K562 (cell line): ENCODE data around the gene CDC42EP3. TPM values are rescaled to one million over a fixed set of nuclear protein-coding genes. Genes with fewer than 3 reads are reported as not detected.
A peak's percentile ranks its signal among the peaks of the same experiment; 100 is the strongest.

Experiments
- ARID1B ChIP-seq: fragments of 450-650 bp; IDR thresholded peaks from 2 replicates; pipeline ENCODE4 v1.6.1; 2016; ENCODE audit warnings: antibody characterized with exemption, mild to moderate bottlenecking, inconsistent platforms
- ATF1 ChIP-seq, 2 experiments: fragments of 450-650 bp in 1 of 2; IDR thresholded peaks; 2 replicates each; pipeline ENCODE4 v1.6.1; 2016; ENCODE audit warnings: missing compliant biosample characterization in 1 of 2, missing genetic modification characterization in 1 of 2
- C11orf30 ChIP-seq: fragments of 450-650 bp; IDR thresholded peaks from 2 replicates; pipeline ENCODE4 v1.6.1; 2016; ENCODE audit warnings: low read depth, mild to moderate bottlenecking
- DACH1 ChIP-seq: fragments of 450-650 bp; IDR thresholded peaks from 2 replicates; pipeline ENCODE4 v1.6.1; 2018; ENCODE audit not compliant: partially characterized antibody
- FOSL1 ChIP-seq: fragments of 200-800 bp; sonication (Bioruptor generic); conservative IDR thresholded peaks from 2 replicates; pipeline ENCODE4 v1.6.1; 2016; ENCODE audit warnings: missing genetic modification characterization, missing compliant biosample characterization
- FOXK1 ChIP-seq: sonication (generic); formaldehyde crosslinking; IDR thresholded peaks from 2 replicates; pipeline ENCODE4 v1.8.0; 2022; ENCODE audit warnings: missing genetic modification reagents, mild to moderate bottlenecking, borderline replicate concordance
- FOXM1 ChIP-seq, 2 experiments: fragments of 450-650 bp in 1 of 2; sonication (generic) in 1 of 2; formaldehyde crosslinking in 1 of 2; IDR thresholded peaks; 2 replicates each; pipeline versions ENCODE4 v1.6.1 to v1.9.0; 2017 to 2022; ENCODE audit warnings: low read depth in 2 of 2, mild to moderate bottlenecking in 2 of 2, missing genetic modification reagents in 1 of 2, moderate library complexity in 1 of 2
- IRF2 ChIP-seq: sonication (generic); formaldehyde crosslinking; IDR thresholded peaks from 2 replicates; pipeline ENCODE4 v1.8.1; 2022; ENCODE audit warnings: mild to moderate bottlenecking, missing genetic modification reagents
- MAFK ChIP-seq: IDR thresholded peaks from 2 replicates; pipeline ENCODE4 v1.6.1; 2011; ENCODE audit warnings: low read length, improper control_type of control experiment
- NCOA6 ChIP-seq: fragments of 450-650 bp; IDR thresholded peaks from 2 replicates; pipeline ENCODE4 v1.6.1; 2017; ENCODE audit warnings: mild to moderate bottlenecking
- NFE2 ChIP-seq: IDR thresholded peaks from 2 replicates; pipeline ENCODE4 v1.6.1; 2014; ENCODE audit warnings: antibody characterized with exemption, low read depth
- PCBP1 ChIP-seq: fragments of 200-400 bp; formaldehyde crosslinking; IDR thresholded peaks from 2 replicates; pipeline ENCODE4 v1.6.1; 2018; ENCODE audit warnings: mild to moderate bottlenecking, low read depth, low read length; ENCODE audit not compliant: poor library complexity, severe bottlenecking
- SMARCC2 ChIP-seq: fragments of 450-650 bp; IDR thresholded peaks from 2 replicates; pipeline ENCODE4 v1.6.1; 2017; ENCODE audit warnings: antibody characterized with exemption, moderate library complexity, mild to moderate bottlenecking, low read depth
- TEAD4 ChIP-seq, 2 experiments: sonication (generic) in 1 of 2; formaldehyde crosslinking in 1 of 2; IDR thresholded peaks; 2 replicates each; pipeline versions ENCODE4 v1.6.1 to v1.8.0; 2012 to 2022; ENCODE audit warnings: borderline replicate concordance in 1 of 2, inconsistent platforms in 1 of 2, low read length in 1 of 2, mild to moderate bottlenecking in 1 of 2, missing genetic modification reagents in 1 of 2
- TRIM24 ChIP-seq, 2 experiments: fragments of 450-650 bp; IDR thresholded peaks; 2 replicates each; pipeline ENCODE4 v1.6.1; 2016
- ZNF175 ChIP-seq: fragments of 200-800 bp; sonication (Bioruptor generic); IDR thresholded peaks from 2 replicates; pipeline ENCODE4 v1.6.1; 2016; ENCODE audit warnings: low read depth, mild to moderate bottlenecking, missing genetic modification characterization, missing compliant biosample characterization
- ZNF764 ChIP-seq: fragments of 250-450 bp; sonication (Bioruptor Pico); IDR thresholded peaks from 2 replicates; pipeline ENCODE4 v1.4.0; 2020; ENCODE audit warnings: low read depth, mild to moderate bottlenecking, moderate library complexity
- polyA plus RNA-seq, 8 experiments: library from polyadenylated mRNA; depleted of rRNA in 4 of 8; stranded (reverse) in 5 of 8; unstranded in 3 of 8; fragments of >200 nt; fragmentation: Nextera tagmentation in 2 of 8; fragmentation: Illumina TruSeq in 1 of 8; extraction: Ambion mirVana in 2 of 8; extraction: Trizol in 1 of 8; gene quantifications; 2 replicates each; pipeline versions ENCODE4 v1.2.1 to v1.2.3, GENCODE V29; 2011 to 2014; ENCODE audit warnings: inconsistent platforms in 1 of 8, missing spikeins in 1 of 8
- total RNA-seq, 7 experiments: library from RNA; depleted of rRNA in 6 of 7; stranded (reverse); fragments of >200 nt in 6 of 7; fragmentation: Illumina TruSeq in 2 of 7; extraction: Trizol in 2 of 7; gene quantifications; 2 replicates each; pipeline versions ENCODE4 v1.2.1 to v1.2.3, GENCODE V29; 2011 to 2021; ENCODE audit warnings: low replicate concordance in 1 of 7
- TF ChIP-seq, protein P1 (sequence below): fragments of 450-650 bp; formaldehyde crosslinking; IDR thresholded peaks from 2 replicates; pipeline ENCODE4 v1.4.0; 2022; ENCODE audit warnings: mild to moderate bottlenecking, moderate library complexity
- TF ChIP-seq, protein P2 (sequence below): IDR thresholded peaks from 3 replicates; pipeline ENCODE4 v1.6.1; 2011; ENCODE audit warnings: borderline replicate concordance, mild to moderate bottlenecking, moderate library complexity; ENCODE audit not compliant: insufficient read length; ENCODE audit errors: extremely low read depth
- TF ChIP-seq, protein P3 (sequence below): fragments of 250-450 bp; sonication (Bioruptor Pico); IDR thresholded peaks from 2 replicates; pipeline ENCODE4 v1.8.0; 2021; ENCODE audit warnings: mild to moderate bottlenecking, moderate library complexity
- TF ChIP-seq, protein P4 (sequence below): fragments of 250-450 bp; sonication (Bioruptor Pico); IDR thresholded peaks from 2 replicates; pipeline ENCODE4 v1.8.0; 2022; ENCODE audit warnings: moderate library complexity, mild to moderate bottlenecking, inconsistent platforms
- TF ChIP-seq, protein P5 (sequence below): fragments of 450-650 bp; formaldehyde crosslinking; conservative IDR thresholded peaks from 2 replicates; pipeline ENCODE4 v1.4.0; 2022; ENCODE audit warnings: mild to moderate bottlenecking, missing genetic modification characterization

The CDC42EP3 gene
- total and polyA plus RNA-seq, 9 of the 15 experiments (the other 6 are each of a cell fraction or from before 2014, with no cell fraction given), result 0.72 to 6.4 (median 2.0) TPM

DNA sequence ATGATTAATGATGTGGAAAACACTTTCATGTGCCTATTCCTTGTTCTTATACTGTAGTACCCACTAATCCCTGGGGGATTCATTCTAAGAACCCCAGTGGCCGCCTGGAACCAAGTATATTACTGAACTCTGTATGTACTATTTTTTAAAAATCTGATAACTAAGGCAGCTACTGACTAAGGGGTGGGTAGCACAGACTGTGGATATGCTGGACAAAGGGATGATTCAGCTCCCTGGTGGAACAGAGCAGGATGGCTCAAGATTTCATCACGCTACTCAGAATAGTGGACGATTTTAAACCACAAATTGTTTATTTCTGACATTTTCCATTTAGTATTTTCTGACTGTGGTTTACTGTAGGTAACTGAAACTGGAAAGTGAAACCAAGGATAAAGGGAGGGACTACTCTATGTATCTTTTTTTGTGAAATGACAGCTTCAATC is 41.8 kb upstream of the CDC42EP3 start (continued):
- TF ChIP-seq FOXK1 (CRISPR knock-in tag) (no peak), C11orf30 (peak; percentile 70; the same call in 1 of the 2 replicates), FOSL1 (tag) (peak; percentile 87), IRF2 (CRISPR knock-in tag) (no peak), ZNF764 (CRISPR knock-in tag) (no peak), FOXM1 (IDR thresholded peaks at IDR 0.05; ENCODE audit: low read depth) (peak; percentile 31; the same call in 1 of the 2 replicates), FOXM1 (CRISPR knock-in tag; IDR thresholded peaks at IDR 0.05; ENCODE audit: low read depth) (no peak), SMARCC2 (no peak), ATF1 (CRISPR knock-in tag; IDR thresholded peaks at IDR 0.05) (no peak), ATF1 (tag; IDR thresholded peaks at IDR 0.05) (no peak), DACH1 (no peak), TEAD4 (IDR thresholded peaks at IDR 0.05; ENCODE audit: low read length) (peak; percentile 30; the same call in 1 of the 2 replicates), TEAD4 (CRISPR knock-in tag; IDR thresholded peaks at IDR 0.05; ENCODE audit: borderline replicate concordance) (no peak), ZNF175 (CRISPR knock-in tag) (peak; percentile 57), PCBP1 (no peak), NCOA6 (no peak), MAFK (peak; percentile 53; the same call in 1 of the 2 replicates), ARID1B (peak; percentile 50; the same call in 1 of the 2 replicates), TRIM24 (IDR thresholded peaks at IDR 0.05) (peak; percentile 38 to 85; a peak in 2 of 4 replicates), NFE2 (peak; percentile 71)
- TF ChIP-seq, protein P1, sequence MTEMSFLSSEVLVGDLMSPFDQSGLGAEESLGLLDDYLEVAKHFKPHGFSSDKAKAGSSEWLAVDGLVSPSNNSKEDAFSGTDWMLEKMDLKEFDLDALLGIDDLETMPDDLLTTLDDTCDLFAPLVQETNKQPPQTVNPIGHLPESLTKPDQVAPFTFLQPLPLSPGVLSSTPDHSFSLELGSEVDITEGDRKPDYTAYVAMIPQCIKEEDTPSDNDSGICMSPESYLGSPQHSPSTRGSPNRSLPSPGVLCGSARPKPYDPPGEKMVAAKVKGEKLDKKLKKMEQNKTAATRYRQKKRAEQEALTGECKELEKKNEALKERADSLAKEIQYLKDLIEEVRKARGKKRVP, result peak; percentile 80
- TF ChIP-seq, protein P2, sequence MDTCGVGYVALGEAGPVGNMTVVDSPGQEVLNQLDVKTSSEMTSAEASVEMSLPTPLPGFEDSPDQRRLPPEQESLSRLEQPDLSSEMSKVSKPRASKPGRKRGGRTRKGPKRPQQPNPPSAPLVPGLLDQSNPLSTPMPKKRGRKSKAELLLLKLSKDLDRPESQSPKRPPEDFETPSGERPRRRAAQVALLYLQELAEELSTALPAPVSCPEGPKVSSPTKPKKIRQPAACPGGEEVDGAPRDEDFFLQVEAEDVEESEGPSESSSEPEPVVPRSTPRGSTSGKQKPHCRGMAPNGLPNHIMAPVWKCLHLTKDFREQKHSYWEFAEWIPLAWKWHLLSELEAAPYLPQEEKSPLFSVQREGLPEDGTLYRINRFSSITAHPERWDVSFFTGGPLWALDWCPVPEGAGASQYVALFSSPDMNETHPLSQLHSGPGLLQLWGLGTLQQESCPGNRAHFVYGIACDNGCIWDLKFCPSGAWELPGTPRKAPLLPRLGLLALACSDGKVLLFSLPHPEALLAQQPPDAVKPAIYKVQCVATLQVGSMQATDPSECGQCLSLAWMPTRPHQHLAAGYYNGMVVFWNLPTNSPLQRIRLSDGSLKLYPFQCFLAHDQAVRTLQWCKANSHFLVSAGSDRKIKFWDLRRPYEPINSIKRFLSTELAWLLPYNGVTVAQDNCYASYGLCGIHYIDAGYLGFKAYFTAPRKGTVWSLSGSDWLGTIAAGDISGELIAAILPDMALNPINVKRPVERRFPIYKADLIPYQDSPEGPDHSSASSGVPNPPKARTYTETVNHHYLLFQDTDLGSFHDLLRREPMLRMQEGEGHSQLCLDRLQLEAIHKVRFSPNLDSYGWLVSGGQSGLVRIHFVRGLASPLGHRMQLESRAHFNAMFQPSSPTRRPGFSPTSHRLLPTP, result no peak
- TF ChIP-seq, protein P3, sequence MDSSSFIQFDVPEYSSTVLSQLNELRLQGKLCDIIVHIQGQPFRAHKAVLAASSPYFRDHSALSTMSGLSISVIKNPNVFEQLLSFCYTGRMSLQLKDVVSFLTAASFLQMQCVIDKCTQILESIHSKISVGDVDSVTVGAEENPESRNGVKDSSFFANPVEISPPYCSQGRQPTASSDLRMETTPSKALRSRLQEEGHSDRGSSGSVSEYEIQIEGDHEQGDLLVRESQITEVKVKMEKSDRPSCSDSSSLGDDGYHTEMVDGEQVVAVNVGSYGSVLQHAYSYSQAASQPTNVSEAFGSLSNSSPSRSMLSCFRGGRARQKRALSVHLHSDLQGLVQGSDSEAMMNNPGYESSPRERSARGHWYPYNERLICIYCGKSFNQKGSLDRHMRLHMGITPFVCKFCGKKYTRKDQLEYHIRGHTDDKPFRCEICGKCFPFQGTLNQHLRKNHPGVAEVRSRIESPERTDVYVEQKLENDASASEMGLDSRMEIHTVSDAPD (CRISPR knock-in tag), result no peak
- TF ChIP-seq, protein P4, sequence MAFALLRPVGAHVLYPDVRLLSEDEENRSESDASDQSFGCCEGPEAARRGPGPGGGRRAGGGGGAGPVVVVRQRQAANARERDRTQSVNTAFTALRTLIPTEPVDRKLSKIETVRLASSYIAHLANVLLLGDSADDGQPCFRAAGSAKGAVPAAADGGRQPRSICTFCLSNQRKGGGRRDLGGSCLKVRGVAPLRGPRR (CRISPR knock-in tag), result no peak
- TF ChIP-seq, protein P5, sequence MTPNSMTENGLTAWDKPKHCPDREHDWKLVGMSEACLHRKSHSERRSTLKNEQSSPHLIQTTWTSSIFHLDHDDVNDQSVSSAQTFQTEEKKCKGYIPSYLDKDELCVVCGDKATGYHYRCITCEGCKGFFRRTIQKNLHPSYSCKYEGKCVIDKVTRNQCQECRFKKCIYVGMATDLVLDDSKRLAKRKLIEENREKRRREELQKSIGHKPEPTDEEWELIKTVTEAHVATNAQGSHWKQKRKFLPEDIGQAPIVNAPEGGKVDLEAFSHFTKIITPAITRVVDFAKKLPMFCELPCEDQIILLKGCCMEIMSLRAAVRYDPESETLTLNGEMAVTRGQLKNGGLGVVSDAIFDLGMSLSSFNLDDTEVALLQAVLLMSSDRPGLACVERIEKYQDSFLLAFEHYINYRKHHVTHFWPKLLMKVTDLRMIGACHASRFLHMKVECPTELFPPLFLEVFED (CRISPR knock-in tag), result no peak
